ENCODE results near the gene ZNF577. TPM values are rescaled to one million over a fixed set of nuclear protein-coding genes. Genes with fewer than 3 reads are reported as not detected.
"Not testable (repeated sequence)": the region's sequence is repeated elsewhere in the genome, so short reads cannot be mapped to it uniquely, and the experiment has no call there.

ZNF577 gene
- total RNA-seq, 3 donors from 2014 or later: 5.8 to 17.2 (median 9.7) TPM

DNA sequence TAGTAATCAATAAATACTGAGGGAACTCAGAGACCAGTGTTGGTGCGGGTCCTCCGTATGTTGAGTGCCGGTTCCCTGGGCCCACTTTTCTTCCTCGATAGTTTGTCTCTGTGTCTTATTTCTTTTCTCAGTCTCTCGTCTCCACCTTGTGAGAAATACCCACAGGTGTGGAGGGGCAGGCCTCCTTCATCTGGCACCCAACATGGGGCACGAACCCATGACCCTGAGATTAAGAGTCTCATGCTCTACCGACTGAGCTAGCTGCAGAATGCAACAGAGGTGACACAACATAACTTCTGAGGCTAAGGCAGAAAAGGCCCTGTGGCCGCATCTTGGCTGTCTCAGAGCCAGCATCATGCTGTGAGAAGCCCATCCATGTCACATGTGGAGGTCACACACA, 34.2 kb upstream of the ZNF577 start:
- H3K36me3 ChIP-seq (ENCODE audit: low read depth): no peaks in the 10 kb centered on the region
- intact Hi-C loops (cut with DNase I, micrococcal nuclease): no loop called here
- no peak overlapping the region for H3K4me3 ChIP-seq
- peaks cover 83% of the 10 kb centered on the region for H3K9me3 ChIP-seq
- ATAC-seq (no peak), DNase-seq (no peak)
- TF ChIP-seq, protein P1, sequence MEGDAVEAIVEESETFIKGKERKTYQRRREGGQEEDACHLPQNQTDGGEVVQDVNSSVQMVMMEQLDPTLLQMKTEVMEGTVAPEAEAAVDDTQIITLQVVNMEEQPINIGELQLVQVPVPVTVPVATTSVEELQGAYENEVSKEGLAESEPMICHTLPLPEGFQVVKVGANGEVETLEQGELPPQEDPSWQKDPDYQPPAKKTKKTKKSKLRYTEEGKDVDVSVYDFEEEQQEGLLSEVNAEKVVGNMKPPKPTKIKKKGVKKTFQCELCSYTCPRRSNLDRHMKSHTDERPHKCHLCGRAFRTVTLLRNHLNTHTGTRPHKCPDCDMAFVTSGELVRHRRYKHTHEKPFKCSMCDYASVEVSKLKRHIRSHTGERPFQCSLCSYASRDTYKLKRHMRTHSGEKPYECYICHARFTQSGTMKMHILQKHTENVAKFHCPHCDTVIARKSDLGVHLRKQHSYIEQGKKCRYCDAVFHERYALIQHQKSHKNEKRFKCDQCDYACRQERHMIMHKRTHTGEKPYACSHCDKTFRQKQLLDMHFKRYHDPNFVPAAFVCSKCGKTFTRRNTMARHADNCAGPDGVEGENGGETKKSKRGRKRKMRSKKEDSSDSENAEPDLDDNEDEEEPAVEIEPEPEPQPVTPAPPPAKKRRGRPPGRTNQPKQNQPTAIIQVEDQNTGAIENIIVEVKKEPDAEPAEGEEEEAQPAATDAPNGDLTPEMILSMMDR (IDR thresholded peaks at IDR 0.05): no peak
- no peaks in the 10 kb centered on the region for H3K4me1 ChIP-seq (ENCODE audit: low read depth)

- no peaks in the 10 kb centered on the region for H3K4me1 ChIP-seq (ENCODE audit: low read depth)
- H3K9me3 ChIP-seq: peaks cover 93% of the 10 kb centered on the region
- intact Hi-C loops (cut with DNase I, micrococcal nuclease): no loop called here
- H3K4me3 ChIP-seq: no peak overlapping the region
- ATAC-seq (no peak), DNase-seq (no peak)
- no peaks in the 10 kb centered on the region for H3K36me3 ChIP-seq (ENCODE audit: low read depth)
- TF ChIP-seq, protein P1 (IDR thresholded peaks at IDR 0.05): no peak
These were observed 31.9 kb upstream of the ZNF577 start for GRCh38 chr19:51919606-51920005.

GRCh38 chr19:51916167-51916566, 28.4 kb upstream of the ZNF577 start:
- no peak for DNase-seq
- Histone ChIP-seq H3K4me3 (no peak overlapping the region), H3K9me3 (peaks cover 97% of the 10 kb centered on the region), H3K36me3 (ENCODE audit: low read depth) (no peaks in the 10 kb centered on the region), H3K4me1 (ENCODE audit: low read depth) (no peaks in the 10 kb centered on the region)
- TF ChIP-seq, protein P1 (IDR thresholded peaks at IDR 0.05): no peak
- intact Hi-C loops (cut with DNase I, micrococcal nuclease): no loop called here
- ATAC-seq: no peak

DNA sequence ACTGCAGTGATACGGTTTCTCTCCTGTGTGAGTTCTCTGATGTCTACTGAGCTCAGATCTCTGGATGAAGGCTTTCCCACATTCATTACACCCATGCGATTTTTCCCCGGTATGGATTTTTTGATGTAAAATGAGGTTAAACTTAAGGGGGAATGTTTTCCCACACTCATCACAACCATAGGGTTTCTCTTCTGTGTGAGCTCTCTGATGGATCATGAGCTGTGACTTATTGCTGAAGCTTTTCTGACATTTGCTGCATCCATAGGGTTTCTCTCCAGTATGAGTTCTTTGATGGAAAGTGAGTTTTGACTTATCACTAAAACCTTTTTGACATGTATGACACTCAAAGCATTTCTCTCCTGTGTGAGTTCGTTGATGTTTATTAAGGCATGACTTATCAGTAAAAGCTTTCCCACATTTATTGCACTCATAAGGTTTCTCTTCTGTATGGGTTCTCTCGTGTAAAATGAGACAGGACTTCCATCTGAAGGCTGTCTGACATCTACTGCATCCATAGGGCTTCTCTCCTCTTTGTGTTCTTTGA, 27.6 kb upstream of the ZNF577 start:
- H3K9me3 ChIP-seq: peaks cover 96% of the 10 kb centered on the region
- intact Hi-C loops (cut with DNase I, micrococcal nuclease): no loop called here
- H3K4me1 ChIP-seq (ENCODE audit: low read depth): no peaks in the 10 kb centered on the region
- no peak overlapping the region for H3K4me3 ChIP-seq
- TF ChIP-seq, protein P1 (IDR thresholded peaks at IDR 0.05): no peak
- DNase-seq (no peak), ATAC-seq (no peak)
- no peaks in the 10 kb centered on the region for H3K36me3 ChIP-seq (ENCODE audit: low read depth)

GRCh38 chr19:51907981-51908380, 20.2 kb upstream of the ZNF577 start:
- H3K36me3 ChIP-seq (ENCODE audit: low read depth); H3K4me3 ChIP-seq; ATAC-seq; intact Hi-C loops (cut with DNase I, micrococcal nuclease); DNase-seq; H3K4me1 ChIP-seq (ENCODE audit: low read depth): not testable (repeated sequence)
- peaks cover 56% of the 10 kb centered on the region for H3K9me3 ChIP-seq

DNA sequence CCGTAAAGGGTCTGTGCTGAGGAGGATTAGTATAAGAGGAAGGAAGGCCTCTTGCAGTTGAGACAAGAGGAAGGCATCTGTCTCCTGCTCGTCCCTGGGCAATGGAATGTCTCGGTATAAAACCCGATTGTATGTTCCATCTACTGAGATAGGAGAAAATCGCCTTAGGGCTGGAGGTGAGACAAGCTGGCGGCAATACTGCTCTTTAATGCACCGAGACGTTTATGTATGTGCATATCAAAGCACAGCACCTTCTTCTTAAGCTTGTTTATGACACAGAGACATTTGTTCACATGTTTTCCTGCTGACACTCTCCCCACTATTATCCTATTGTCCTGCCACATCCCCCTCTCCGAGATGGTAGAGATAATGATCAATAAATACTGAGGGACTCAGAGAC, 18.4 kb upstream of the ZNF577 start:
- H3K4me1 ChIP-seq (ENCODE audit: low read depth); intact Hi-C loops (cut with DNase I, micrococcal nuclease): not testable (repeated sequence)

GRCh38 chr19:51905639-51906038, 17.9 kb upstream of the ZNF577 start:
- H3K36me3 ChIP-seq (ENCODE audit: low read depth); DNase-seq; H3K4me1 ChIP-seq (ENCODE audit: low read depth); intact Hi-C loops (cut with DNase I, micrococcal nuclease); ATAC-seq; H3K4me3 ChIP-seq: not testable (repeated sequence)
- peaks cover 55% of the 10 kb centered on the region for H3K9me3 ChIP-seq

More for the DNA sequence above, 18.4 kb upstream of the ZNF577 start:
- not testable (repeated sequence) for ATAC-seq; DNase-seq; H3K36me3 ChIP-seq (ENCODE audit: low read depth); H3K4me3 ChIP-seq
- peaks cover 55% of the 10 kb centered on the region for H3K9me3 ChIP-seq

Measured in mucosa of descending colon (tissue), 3 donors.